ENCODE results near the gene NRN1L.

DNA sequence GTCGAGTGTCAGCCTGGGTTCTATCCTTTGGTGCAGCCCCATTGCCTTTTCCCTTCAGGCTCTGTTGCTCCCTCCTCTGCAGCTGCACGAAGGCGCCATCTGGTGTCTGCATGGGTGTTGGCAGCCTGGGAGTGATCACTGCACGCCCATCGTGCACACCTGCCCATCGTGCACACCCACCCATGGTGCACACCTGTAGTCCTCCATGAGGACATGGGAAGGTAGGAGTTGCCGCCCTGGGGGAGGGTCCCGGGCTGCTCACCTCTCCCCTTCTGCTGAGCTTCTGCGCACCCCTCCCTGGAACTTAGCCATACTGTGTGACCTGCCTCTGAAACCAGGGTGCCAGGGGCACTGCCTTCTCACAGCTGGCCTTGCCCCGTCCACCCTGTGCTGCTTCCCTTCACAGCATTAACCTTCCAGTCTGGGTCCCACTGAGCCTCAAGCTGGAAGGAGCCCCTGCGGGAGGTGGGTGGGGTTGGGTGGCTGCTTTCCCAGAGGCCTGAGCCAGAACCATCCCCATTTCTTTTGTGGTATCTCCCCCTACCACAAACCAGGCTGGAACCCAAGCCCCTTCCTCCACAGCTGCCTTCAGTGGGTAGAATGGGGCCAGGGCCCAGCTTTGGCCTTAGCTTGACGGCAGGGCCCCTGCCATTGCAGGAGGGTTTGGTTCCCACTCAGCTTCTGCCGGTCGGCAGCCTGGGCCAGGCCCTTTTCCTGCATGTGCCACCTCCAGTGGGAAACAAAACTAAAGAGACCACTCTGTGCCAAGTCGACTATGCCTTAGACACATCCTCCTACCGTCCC is 44.1 kb downstream of the NRN1L start:
- TF ChIP-seq, protein P1, sequence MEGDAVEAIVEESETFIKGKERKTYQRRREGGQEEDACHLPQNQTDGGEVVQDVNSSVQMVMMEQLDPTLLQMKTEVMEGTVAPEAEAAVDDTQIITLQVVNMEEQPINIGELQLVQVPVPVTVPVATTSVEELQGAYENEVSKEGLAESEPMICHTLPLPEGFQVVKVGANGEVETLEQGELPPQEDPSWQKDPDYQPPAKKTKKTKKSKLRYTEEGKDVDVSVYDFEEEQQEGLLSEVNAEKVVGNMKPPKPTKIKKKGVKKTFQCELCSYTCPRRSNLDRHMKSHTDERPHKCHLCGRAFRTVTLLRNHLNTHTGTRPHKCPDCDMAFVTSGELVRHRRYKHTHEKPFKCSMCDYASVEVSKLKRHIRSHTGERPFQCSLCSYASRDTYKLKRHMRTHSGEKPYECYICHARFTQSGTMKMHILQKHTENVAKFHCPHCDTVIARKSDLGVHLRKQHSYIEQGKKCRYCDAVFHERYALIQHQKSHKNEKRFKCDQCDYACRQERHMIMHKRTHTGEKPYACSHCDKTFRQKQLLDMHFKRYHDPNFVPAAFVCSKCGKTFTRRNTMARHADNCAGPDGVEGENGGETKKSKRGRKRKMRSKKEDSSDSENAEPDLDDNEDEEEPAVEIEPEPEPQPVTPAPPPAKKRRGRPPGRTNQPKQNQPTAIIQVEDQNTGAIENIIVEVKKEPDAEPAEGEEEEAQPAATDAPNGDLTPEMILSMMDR (IDR thresholded peaks at IDR 0.05), result peak in 3 of 4 experiments; percentile 73 to 88 (median 84)
- no peak for TF ChIP-seq POLR2AphosphoS5 (IDR thresholded peaks at IDR 0.05)

Measured in gastroesophageal sphincter (tissue), 3 donors.